HG03095 (cell line): Measurements from ENCODE around the gene HTRA3.
"Not testable (repeated sequence)": the region's sequence is repeated elsewhere in the genome, so short reads cannot be mapped to it uniquely, and the experiment has no call there.

ENCODE experiments used
- ATAC-seq: cut with Tn5 transposase; IDR thresholded peaks from one replicate; pipeline ENCODE4 v1.9.1; 2021; ENCODE audit warnings: moderate library complexity; ENCODE audit not compliant: unreplicated experiment

The HTRA3 gene

DNA sequence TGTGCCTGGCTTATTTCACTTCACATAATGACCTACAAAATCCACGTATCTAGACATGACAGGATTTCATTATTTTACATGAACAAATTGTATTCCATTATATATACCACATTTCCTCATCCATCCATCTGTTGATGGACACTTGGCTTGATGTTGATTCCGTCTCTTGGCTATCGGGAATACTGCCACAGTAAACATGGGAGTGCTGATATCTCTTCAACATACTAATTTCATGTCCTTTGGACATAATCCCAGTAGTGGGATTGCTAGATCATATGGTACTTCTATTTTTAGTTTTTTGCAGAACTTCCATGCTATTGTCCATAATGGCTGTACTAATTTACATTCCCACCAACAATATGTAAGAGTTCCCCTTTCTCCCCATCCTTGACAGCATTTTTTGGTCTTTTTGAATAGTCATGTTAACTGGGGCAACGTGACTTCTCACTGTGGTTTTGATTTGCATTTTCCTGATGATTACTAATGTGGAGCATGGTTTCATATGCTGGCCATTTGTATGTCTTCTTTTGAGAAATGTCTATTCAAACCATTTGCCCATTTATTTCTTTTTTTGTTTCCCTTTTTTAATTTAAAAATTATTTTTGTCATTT is 68.9 kb downstream of the HTRA3 start:
- ATAC-seq, result no peak

- no peak for ATAC-seq
These were observed 71.3 kb downstream of the HTRA3 start for GRCh38 chr4:8340781-8341241.

- ATAC-seq, result not testable (repeated sequence)
These were observed 71.7 kb downstream of the HTRA3 start for GRCh38 chr4:8341281-8341680.

GRCh38 chr4:8341691-8342090 is 72.1 kb downstream of the HTRA3 start:
- no peak for ATAC-seq

- ATAC-seq, result no peak
These were observed 73.2 kb downstream of the HTRA3 start for GRCh38 chr4:8342651-8343261.

GRCh38 chr4:8343262-8343966 is 73.9 kb downstream of the HTRA3 start:
- ATAC-seq, result no peak

DNA sequence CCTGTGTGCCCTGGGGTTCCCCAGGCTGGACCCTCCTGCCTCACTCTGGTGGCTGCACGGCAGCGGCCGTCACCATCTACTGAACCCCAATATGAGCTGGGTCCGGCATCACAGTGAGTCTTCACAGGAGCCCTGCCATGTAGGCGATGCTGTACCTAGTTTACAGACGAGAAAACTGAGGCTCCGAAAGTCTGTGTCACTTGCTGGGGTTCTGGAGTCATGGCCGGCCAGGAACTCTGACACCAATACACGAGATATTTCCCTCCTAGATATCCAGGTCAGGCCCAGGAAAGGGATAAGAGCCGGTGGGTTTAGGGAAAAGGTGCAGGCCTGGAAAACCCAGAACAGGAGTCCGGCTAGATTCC is 74.4 kb downstream of the HTRA3 start:
- ATAC-seq, result no peak

- ATAC-seq, result no peak
These were observed 74.8 kb downstream of the HTRA3 start for GRCh38 chr4:8344377-8344776.

DNA sequence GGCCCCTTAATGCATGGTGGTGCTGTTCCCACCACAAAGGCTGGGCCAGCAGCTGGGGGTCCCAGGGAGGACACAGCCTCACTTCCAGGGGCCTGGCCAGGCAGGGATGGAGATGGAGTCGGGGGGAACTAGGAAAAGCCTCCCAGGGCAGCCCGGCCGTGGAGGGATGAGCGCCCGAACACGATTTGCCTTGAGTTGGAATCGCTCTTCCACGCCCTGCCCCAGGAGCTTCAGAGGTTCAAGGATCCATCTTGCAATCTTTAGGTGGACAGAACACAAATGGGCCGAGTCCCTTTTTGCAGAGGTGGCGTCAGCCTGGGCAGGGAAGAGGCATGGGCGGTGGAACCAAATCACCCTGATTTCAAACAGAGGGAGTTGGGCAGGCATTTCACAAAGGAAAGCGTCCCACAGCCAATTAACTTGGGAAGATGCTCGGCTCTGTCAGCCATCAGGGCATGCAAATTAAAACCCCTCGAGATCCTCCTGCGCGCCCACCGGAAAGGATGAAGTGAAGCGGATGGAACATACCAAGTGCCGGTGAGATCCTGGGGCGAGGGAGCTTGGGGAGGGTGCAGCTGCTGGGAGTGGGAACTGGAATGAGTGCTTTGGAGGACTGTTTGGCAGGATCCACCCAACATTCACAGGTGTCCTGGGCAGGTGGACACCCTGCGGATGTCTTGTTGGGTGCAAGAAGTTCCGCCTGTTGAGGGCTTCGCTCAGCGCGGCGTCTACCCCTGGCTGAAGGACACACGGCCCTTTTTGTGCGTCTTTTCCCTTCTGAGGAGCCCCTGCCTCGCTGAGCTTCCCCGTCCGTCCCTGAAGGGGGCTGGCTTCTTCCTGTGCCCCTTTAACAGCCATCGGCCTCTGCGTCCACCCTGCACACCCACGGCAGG is 75.7 kb downstream of the HTRA3 start:
- ATAC-seq, result no peak

DNA sequence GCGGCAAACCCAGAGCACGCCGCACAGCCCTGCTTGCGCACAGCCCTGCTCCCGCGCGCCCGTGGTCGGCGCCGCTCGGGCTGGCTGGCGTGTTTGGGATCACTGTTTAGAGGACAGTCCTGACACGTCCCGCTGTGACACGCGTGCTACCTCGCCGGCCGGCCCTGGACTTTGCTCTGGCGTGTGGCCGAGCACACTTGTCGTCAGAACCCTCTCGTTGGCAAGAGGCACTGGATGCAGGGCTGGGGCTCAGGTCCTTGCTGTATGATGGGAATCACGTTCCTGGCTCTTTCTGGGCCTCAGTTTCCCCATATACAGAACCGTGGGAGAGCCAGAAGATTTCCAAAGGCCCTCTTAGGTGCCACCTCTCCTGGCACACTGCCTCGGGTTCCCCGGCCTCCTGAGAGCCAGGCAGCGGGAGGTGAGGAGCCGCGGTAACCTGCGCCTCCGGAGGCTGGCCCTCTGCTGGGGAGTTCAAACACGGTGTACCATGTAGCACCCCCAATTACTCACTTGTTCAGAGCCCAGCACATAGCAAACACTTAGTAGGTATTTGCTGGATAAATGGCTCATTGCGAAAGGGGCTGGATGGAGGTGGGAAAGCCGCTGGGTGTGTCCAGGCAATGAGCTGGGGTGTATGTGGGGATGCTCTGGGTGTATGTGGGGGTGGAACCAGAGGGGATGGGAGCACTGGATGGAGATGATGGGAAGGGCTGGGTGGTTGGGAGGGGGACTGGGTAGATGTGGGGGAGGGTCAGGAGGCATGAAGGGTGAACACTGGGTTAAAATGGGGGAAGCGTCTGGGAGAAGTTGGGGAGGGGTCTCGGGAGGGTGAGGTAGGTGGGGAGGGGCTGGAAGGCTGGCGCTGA is 76.6 kb downstream of the HTRA3 start:
- no peak for ATAC-seq

GRCh38 chr4:8346838-8347605 is 77.5 kb downstream of the HTRA3 start:
- ATAC-seq, result no peak

GRCh38 chr4:8347660-8348059 is 78.1 kb downstream of the HTRA3 start:
- no peak for ATAC-seq

- no peak for ATAC-seq
These were observed 78.5 kb downstream of the HTRA3 start for GRCh38 chr4:8348071-8348470.

- not testable (repeated sequence) for ATAC-seq
These were observed 79.7 kb downstream of the HTRA3 start for GRCh38 chr4:8349236-8349635.

- ATAC-seq, result no peak
These were observed 80.2 kb downstream of the HTRA3 start for GRCh38 chr4:8349664-8350236.

DNA sequence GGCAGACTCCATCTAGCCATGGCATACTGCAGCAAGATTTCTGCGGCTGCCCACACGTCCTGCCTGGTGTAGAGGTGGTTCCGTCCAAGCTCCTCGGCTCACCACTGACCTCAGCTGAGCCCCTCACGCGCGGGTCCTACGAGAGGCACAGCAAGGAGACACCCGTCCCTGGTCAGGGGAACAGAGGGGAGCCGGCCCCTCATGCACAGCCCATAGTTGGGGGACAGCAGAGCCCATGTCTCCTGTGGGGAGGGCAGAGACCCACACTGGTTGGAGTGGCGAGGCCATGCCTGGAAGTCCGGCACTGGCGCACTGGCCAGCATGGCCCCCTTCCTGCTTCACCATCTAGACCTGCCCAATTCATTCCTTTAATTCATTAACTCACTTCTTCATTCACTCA is 80.8 kb downstream of the HTRA3 start:
- ATAC-seq, result no peak

DNA sequence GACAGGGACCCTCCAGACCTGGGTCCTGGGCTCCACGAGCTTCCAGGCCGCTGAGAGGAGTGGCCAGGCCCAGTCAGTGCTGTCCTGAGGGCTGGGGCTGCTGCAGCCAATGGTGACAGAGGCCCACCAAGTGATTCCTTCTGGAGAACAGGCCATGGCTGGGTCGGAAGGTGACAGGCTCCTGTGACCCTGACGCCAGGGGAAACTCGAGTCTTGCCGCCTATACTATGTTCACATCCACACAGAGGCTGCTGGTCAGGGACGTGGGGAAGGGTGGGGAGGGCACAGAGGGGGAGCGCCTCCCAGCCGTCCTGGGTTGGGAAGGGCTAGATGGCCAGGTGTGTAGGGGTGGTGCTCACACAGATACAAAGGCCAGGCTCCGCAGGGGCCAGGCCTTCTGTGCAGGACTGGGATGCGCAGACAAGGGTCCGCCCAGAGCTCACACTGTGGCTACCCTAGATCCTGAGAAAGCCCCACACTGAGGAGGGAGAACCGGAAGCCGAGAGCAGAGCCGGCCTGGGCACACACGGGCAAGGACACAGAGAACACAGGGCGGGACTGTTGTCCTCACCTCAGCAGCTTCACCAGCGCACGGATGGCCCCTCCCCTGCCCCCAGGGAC is 81.4 kb downstream of the HTRA3 start:
- ATAC-seq, result no peak

DNA sequence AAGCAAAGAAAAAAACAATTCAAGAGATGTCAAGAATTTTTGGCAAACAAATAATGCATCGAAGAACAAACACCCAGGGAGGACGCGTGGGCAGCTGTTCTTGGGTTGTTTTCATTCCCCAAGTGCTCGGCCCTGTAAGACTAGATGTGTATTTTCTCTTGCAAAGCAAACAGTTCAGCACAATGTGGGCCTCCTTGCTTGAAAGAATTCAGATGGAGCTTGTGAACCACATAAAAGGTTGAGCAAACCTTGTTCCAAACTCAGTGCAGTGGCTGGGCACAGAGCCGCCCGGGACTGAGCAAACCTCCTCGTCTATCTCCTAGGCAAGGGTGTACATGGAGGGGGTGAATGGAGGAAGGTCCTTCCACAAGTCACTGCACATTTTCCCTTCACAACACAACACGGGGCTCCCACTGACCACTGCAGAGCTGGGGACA is 82.4 kb downstream of the HTRA3 start:
- ATAC-seq, result no peak
